HG02852 (cell line): ENCODE data around the gene CD300C.
"Not testable (repeated sequence)": the region's sequence is repeated elsewhere in the genome, so short reads cannot be mapped to it uniquely, and the experiment has no call there.

Experiments used
- ATAC-seq: cut with Tn5 transposase; IDR thresholded peaks from one replicate; pipeline ENCODE4 v1.9.1; 2021; ENCODE audit warnings: mild to moderate bottlenecking, moderate library complexity; ENCODE audit not compliant: unreplicated experiment

The CD300C gene

GRCh38 chr17:74536890-74537289, 9.0 kb downstream of the CD300C start:
- no peak for ATAC-seq

DNA sequence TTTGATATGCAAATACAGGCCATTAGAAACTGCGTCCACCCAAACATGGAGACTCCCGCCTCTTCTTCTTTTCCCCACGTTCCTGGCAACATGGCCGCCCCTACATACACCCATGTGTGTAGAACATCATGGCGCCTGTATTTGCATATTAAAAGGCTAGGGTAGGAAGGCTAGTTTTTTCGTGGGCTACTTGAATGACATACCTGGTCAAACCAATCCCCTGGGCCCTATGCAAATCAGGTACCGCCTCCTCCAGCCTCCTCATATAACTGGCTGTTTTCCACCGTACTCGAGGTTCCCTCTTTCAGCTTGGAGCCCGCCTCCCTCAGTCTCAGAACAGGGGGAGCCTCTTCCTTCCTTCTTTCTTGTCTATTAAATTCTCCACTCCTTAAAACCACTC, 13.8 kb downstream of the CD300C start:
- ATAC-seq = no peak

- ATAC-seq = no peak
Observed at GRCh38 chr17:74531231-74531761, 14.6 kb downstream of the CD300C start, which contains the start of gene CD300LB. CD300LB (minus strand) TSS chr17:74531475; CDS start chr17:74531350, 125 bp downstream.

DNA sequence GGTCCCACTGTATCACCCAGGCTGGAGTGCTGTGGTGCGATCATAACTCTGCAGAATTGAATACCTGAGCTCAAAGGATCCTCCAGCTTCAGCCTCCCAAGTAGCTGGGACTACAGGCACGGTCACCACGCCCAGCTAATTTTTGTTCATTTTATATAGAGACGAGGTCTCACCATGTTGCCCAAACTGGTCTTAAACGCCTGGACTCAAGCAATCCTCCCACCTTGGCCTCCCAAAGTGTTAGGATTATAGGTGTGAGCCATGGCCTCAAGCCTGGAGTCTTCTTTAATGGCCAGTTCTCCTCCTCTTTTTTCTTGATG, 15.1 kb downstream of the CD300C start:
- no peak for ATAC-seq

DNA sequence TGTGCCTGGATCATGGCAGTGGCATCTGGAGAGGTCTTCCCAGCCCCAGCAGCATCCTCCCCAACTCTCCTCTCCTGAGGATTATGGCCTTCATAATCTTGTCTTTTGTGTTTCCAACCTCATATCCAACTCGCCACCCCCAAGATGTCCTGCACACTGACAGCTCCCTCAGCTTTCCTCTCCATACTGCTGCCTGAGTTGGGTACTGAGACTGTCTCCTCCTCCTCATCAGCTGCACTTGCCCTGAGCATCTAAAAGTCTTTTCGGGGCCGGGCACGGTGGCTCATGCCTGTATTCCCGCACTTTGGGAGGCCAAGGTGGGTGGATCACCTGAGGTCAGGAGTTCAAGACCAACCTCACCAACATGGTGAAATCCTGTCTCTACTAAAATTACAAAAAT, 16.7 kb downstream of the CD300C start:
- no peak for ATAC-seq

GRCh38 chr17:74528491-74529199, 17.3 kb downstream of the CD300C start:
- peak; percentile 86 for ATAC-seq

GRCh38 chr17:74527756-74528155, 18.2 kb downstream of the CD300C start:
- no peak for ATAC-seq

DNA sequence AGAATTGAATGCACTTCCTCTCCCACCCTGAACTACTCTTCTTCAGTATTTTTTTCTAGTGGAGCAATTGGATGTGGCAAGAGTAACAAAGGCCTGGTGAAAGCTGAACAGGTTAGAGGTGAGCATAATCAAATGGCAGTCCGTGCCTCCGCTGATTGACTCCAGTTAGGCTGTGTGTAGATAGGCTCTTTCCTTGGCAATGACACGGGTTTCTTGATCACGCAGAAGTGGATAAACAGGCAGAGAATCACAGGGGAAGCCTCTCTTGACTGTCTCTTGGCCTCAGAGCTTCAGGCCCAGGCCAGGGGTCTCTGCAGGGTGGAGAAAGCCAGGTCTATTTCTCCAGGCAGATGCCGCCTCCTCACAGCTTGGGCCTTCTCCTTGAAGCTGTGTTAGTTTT, 18.8 kb downstream of the CD300C start:
- no peak for ATAC-seq

GRCh38 chr17:74526681-74527080, 19.2 kb downstream of the CD300C start:
- no peak for ATAC-seq

- ATAC-seq = no peak
Observed at GRCh38 chr17:74525781-74526288, 20.1 kb downstream of the CD300C start.

- ATAC-seq = no peak
Observed at GRCh38 chr17:74525465-74525725, 20.5 kb downstream of the CD300C start.

GRCh38 chr17:74524653-74525464, 21.1 kb downstream of the CD300C start:
- no peak for ATAC-seq

DNA sequence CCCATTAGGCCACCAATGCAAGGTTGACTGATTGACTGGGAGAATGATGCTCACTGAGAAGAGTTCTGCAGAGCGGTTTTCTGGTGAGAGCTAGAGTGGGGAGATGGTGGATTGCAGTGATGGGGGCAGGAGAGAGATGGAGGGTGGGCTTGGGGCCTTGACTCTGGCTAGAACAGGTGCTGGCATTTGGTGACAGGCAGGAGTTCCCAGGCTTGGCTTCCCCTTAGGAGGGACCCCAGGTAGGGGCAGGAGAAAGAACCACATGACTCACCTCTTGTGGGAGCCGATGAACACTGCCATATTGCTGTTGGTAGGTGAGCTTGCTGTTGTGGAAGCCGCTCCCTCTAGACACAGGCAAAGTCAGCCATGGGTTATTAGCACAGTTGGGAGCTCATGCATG, 22.6 kb downstream of the CD300C start:
- ATAC-seq = no peak

DNA sequence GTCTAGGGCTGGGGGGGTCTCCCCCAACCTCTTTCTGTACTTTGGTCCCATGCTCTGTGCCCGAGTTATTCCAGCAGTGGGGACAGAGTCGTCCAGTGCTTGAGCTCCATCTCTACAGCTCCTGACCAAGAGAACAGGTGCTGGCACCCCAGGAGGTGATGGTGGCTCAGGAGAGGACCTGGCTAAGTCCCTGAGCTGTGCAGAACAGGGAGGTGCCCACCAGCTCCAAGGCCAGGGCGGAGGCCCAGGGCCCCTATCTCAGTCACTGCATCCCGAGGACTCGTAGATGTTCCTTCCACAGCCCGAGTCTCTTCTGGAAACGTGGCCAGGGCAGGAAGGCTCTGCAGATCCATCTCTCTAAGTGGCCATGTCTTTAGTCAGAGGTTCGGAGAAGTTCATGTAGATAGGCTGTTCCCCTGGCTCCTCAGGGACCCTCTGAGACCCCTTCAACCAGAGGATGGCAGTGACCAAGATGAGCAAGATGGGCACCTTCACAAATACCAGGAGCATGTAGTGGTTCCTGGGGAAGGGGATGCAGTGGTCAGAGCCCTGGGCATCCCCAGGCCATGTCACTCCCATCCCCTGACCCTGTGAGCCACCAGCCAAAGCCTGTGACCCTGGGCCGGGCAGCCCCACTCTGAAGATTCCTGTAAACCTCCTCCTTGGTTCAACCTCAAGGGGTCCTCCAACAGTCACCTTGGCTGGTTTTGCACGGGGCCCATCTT, 23.4 kb downstream of the CD300C start:
- no peak for ATAC-seq

GRCh38 chr17:74521701-74522201, 24.2 kb downstream of the CD300C start:
- ATAC-seq = no peak

GRCh38 chr17:74520790-74521480, 25.0 kb downstream of the CD300C start:
- no peak for ATAC-seq

DNA sequence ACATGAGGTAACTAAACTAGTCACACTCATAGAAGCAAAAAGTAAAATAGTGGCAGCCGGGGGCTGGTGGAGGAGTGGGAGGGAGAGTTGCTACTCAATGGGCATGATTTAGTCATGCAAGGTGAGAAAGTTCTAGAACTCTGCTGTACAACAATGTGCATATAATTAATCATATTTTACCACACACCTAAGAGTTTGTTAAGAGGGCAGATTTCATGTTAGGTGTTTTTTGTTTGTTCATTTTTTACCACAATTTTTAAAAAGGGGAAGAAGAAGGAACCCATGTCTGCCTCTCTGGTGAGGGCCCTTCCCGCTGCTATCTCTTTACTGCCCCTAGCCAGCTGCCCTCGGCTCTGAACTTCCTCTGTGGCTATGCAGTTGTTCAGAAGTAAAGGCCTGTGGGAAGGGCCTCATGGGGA, 25.9 kb downstream of the CD300C start:
- no peak for ATAC-seq

- not testable (repeated sequence) for ATAC-seq
Observed at GRCh38 chr17:74518413-74518981, 27.4 kb downstream of the CD300C start.

- ATAC-seq = no peak
Observed at GRCh38 chr17:74516561-74517328, 29.2 kb downstream of the CD300C start.

DNA sequence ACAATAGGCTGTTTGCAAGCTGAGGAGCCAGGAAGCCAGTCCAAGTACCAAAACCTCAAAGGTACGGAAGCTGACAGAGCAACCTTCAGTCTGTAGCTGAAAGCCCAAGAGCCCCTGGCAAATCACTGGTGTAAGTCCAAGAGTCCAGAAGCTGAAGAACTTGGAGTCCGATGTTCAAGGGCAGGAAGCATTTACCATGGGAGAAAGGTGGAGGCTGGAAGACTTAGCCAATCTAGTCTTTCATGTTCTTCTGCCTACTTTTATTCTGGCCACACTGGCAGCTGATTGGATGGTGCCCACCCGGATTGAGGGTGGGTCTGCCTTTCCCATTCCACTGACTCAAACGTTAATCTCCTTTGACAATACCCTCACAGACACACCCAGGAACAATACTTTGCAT, 30.0 kb downstream of the CD300C start:
- ATAC-seq = no peak
